ENCODE results near the gene CYP2U1. TPM values are rescaled to one million over a fixed set of nuclear protein-coding genes. Genes with fewer than 3 reads are reported as not detected.

Gene CYP2U1
- 8.2 and 9.6 TPM in 2 replicates for total RNA-seq

DNA sequence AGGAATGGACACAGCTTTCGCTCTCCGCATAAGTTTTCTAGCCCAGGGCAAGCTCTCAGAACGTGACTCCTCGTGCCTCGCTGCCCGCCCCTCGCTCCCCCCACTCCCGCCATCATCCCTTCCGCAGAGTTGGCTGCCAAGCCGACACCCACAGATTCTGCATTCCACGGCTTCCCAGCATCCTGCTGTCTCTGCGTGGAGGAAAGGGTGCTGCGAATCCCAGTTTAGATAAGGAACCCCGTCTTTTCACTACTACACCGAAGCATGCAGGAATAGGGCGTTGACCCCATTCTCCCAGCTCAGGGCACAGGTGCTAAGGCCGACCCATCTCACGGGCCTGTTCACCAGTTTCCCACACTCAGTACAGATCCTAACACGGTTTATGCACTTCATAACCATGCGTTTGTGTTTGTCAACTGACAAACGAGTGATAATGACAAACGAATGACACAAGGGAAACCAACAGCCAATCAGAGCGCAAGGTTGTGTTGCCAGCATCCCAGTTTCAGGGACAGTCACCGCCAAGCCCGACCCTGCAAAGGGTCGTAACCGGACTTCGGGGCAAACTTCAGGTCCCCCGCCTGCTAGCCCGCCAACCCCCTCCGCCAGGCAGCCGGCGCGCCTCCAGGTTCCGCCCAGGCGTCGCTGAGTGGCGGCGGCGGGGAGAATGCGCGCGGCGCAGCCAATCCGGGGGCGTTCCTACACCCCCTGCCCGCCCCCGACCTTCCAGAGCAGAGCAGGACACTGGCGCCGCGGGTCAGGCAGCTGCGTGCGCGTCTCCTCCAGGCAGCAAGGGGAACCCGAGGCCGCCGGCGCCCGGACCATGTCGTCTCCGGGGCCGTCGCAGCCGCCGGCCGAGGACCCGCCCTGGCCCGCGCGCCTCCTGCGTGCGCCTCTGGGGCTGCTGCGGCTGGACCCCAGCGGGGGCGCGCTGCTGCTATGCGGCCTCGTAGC is at the start of gene CYP2U1:
CYP2U1 (plus strand) TSS at position 729 of the 954 bp plus-strand sequence; CDS start at position 824, 95 bp downstream.

DNA sequence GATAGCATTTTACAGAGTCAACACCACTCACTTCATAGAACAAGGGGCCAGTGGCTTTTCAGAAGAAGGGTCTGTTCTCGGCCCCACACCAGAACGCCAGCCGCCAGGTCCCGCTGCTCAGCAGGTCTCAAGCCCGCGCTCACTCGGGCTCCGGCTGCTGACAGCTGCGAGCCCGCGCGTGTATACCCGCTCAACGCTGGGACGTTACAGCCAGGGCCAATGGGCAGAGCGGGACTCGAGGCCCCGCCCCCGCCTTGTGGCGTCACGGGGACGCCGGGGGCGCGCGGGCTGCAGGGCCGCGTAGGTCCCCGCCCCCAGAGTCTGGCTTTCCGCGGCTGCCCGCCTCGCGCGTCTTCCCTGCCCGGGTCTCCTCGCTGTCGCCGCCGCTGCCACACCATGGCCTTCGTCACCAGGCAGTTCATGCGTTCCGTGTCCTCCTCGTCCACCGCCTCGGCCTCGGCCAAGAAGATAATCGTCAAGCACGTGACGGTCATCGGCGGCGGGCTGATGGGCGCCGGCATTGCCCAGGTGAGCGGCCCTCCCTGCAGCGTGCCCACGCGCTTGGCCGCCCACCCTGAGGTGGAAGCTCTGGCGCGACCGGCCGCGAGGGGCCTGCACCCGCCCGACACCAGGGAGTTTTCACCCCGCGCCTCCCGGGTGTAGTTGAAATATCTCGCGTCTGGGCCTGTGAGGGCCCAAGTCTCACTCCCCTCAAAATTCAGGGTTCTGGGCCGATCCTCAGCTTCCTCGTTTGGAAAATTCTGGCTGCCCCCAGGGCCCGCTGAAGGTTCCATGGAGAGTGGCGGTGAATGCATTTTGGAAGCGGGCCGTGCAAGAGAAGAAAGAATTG is 58.4 kb downstream of the CYP2U1 start, which contains the start of gene HADH:
HADH (plus strand) TSS at position 353 of the 850 bp plus-strand sequence; CDS start at position 397, 44 bp downstream.

Other genes starting within 250 kb of the CYP2U1 start
- 32.7 and 37.1 TPM in 2 replicates for gene PAPSS1, start 211.3 kb upstream of the CYP2U1 start, total RNA-seq
- 72.2 and 80.4 TPM in 2 replicates for gene SGMS2, start 106.6 kb upstream of the CYP2U1 start, total RNA-seq
- 21.9 and 23.5 TPM in 2 replicates for gene HADH, start 58.3 kb downstream of the CYP2U1 start, total RNA-seq
- 0.19 and 0.39 TPM in 2 replicates for gene LEF1, start 237.4 kb downstream of the CYP2U1 start, total RNA-seq

Data from cardiac ventricle fibroblast (primary cell).